Measurements from ENCODE around the gene ZFR2.

DNA sequence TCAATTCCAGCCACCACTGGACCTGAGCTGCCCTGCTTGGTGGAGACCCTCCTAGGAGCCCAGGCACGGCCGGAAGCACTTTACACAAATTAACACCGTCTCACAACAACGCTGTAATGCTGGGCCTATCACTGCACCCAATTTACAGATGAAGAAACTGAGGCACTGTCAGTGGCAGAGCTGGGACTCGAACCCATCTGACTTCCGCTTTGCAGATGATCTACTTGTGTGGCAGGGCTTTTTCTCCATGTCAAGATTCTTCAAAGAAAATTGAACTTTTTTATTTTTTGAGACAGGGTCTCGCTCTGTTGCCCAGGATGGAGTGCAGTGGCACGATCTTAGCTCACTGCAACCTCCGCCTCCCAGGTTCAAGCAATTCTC is 33.8 kb downstream of the ZFR2 start:
- TF ChIP-seq POLR2A (IDR thresholded peaks at IDR 0.05) (no peak), CTCF (IDR thresholded peaks at IDR 0.05 in 8 of 11, conservative IDR thresholded peaks at IDR 0.05 in 3 of 11) (no peak), POLR2AphosphoS5 (IDR thresholded peaks at IDR 0.05) (no peak)

All from spleen (tissue), 7 donors.